Gastroesophageal sphincter (tissue), 3 donors: ENCODE measurements around the gene CMTM8.

Experiments used
- EP300 ChIP-seq: sonication (generic); formaldehyde crosslinking; IDR thresholded peaks from one replicate; pipeline ENCODE4 v1.6.1; 2017; ENCODE audit warnings: antibody characterized with exemption, mild to moderate bottlenecking
- POLR2AphosphoS5 ChIP-seq: sonication (generic); formaldehyde crosslinking; IDR thresholded peaks from one replicate; pipeline ENCODE4 v1.6.1; 2017; ENCODE audit warnings: antibody characterized with exemption
- TF ChIP-seq, protein P1 (sequence below), 4 experiments: fragments of 200-600 bp in 2 of 4; fragments of 450-650 bp in 2 of 4; sonication (generic) in 1 of 4; IDR thresholded peaks; one replicate each; pipeline ENCODE4 v1.5.1; 2017 to 2019; ENCODE audit warnings: antibody characterized with exemption in 4 of 4, mild to moderate bottlenecking in 2 of 4, moderate library complexity in 2 of 4

DNA sequence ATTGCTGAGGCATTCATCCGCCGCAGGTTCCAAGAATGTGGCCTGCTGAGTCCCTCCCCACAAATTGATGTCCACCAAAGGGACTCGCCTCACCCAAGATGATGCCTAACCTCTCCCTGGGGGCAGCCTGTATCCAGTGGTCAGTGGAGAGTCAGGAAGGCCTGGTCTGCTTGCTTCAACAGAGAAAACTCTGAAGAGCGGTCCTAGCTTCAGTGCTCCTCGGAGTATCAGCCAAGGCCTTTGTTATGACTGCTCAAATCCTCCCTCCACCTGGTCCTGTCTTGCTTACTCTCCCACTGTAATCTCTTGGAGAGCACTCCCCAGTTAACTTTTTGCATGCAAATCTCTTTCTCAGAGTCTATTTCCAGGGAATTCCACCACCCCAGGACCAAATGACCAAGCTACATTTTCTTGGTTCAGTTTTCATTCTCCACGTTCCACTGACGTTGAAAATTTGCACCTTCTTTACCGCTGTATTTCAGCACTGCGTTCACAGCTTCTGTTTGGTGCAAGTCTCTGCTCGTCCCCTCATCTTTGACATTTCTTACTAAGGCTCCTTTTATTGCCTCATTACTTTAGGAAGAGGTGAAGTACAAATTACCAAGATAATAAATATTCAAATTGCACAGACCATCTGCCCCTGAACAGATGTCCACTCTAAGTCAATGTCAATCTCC lies 175.5 kb downstream of the CMTM8 start:
- TF ChIP-seq, protein P1, sequence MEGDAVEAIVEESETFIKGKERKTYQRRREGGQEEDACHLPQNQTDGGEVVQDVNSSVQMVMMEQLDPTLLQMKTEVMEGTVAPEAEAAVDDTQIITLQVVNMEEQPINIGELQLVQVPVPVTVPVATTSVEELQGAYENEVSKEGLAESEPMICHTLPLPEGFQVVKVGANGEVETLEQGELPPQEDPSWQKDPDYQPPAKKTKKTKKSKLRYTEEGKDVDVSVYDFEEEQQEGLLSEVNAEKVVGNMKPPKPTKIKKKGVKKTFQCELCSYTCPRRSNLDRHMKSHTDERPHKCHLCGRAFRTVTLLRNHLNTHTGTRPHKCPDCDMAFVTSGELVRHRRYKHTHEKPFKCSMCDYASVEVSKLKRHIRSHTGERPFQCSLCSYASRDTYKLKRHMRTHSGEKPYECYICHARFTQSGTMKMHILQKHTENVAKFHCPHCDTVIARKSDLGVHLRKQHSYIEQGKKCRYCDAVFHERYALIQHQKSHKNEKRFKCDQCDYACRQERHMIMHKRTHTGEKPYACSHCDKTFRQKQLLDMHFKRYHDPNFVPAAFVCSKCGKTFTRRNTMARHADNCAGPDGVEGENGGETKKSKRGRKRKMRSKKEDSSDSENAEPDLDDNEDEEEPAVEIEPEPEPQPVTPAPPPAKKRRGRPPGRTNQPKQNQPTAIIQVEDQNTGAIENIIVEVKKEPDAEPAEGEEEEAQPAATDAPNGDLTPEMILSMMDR (IDR thresholded peaks at IDR 0.05): no peak
- TF ChIP-seq POLR2AphosphoS5: no peak
- TF ChIP-seq EP300: no peak
